ENCODE measurements around the gene CRB2.
"Not testable (repeated sequence)": the region's sequence is repeated elsewhere in the genome, so short reads cannot be mapped to it uniquely, and the experiment has no call there.

DNA sequence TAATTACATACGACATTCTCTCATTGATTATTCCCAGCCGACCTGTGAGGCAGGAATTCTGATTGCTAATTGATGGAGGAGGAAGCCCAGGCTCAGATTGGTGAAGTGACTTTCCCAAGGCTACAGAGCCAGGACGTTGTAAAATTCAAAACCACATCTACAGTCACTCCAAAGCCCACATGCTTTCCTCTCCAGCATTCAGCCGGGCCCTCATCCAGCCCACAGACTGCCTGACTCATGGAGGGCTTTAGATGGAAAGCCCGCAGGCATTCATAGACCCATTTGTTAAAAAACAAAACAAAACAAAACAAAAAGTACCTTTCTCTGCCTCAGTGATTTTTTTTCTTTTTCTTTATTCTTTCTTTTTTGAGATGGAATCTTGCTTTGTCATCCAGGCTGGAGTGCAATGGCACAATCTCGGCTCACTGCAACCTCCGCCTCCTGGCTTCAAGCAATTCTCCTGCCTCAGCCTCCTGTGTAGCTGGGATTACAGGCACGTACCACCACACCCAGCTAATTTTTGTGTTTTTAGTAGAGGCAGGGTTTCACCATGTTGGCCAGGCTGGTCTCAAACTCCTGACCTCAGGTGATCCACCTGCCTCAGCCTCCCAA, 22.8 kb upstream of the CRB2 start:
- TF ChIP-seq, protein P1, sequence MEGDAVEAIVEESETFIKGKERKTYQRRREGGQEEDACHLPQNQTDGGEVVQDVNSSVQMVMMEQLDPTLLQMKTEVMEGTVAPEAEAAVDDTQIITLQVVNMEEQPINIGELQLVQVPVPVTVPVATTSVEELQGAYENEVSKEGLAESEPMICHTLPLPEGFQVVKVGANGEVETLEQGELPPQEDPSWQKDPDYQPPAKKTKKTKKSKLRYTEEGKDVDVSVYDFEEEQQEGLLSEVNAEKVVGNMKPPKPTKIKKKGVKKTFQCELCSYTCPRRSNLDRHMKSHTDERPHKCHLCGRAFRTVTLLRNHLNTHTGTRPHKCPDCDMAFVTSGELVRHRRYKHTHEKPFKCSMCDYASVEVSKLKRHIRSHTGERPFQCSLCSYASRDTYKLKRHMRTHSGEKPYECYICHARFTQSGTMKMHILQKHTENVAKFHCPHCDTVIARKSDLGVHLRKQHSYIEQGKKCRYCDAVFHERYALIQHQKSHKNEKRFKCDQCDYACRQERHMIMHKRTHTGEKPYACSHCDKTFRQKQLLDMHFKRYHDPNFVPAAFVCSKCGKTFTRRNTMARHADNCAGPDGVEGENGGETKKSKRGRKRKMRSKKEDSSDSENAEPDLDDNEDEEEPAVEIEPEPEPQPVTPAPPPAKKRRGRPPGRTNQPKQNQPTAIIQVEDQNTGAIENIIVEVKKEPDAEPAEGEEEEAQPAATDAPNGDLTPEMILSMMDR (CRISPR knock-in tag; IDR thresholded peaks at IDR 0.05), result not testable (repeated sequence)
- TF ChIP-seq, protein P2, sequence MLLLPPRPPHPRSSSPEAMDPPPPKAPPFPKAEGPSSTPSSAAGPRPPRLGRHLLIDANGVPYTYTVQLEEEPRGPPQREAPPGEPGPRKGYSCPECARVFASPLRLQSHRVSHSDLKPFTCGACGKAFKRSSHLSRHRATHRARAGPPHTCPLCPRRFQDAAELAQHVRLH (CRISPR knock-in tag; IDR thresholded peaks at IDR 0.05; ENCODE audit: borderline replicate concordance, low read depth), result not testable (repeated sequence)
- not testable (repeated sequence) for TF ChIP-seq ZNF678 (CRISPR knock-in tag; IDR thresholded peaks at IDR 0.05)
- TF ChIP-seq, protein P3, sequence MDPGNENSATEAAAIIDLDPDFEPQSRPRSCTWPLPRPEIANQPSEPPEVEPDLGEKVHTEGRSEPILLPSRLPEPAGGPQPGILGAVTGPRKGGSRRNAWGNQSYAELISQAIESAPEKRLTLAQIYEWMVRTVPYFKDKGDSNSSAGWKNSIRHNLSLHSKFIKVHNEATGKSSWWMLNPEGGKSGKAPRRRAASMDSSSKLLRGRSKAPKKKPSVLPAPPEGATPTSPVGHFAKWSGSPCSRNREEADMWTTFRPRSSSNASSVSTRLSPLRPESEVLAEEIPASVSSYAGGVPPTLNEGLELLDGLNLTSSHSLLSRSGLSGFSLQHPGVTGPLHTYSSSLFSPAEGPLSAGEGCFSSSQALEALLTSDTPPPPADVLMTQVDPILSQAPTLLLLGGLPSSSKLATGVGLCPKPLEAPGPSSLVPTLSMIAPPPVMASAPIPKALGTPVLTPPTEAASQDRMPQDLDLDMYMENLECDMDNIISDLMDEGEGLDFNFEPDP (CRISPR knock-in tag; conservative IDR thresholded peaks at IDR 0.05), result not testable (repeated sequence)
